Upper lobe of left lung (tissue), 6 donors: ENCODE results near the gene SRCIN1. TPM values are rescaled to one million over a fixed set of nuclear protein-coding genes. Genes with fewer than 3 reads are reported as not detected.

Experiments
- ATAC-seq, 2 donors: fragments of 200-7000 bp; cut with Tn5 transposase; one replicate each; pipeline ENCODE4 v1.9.1; 2022; ENCODE audit warnings: mild to moderate bottlenecking in 2 of 2, moderate library complexity in 2 of 2; ENCODE audit not compliant: low FRiP score in 2 of 2
- DNase-seq, 2 donors: peaks; one replicate each; pipeline ENCODE4 v3.0.0-alpha.2; 2019 to 2020
- H3K27ac ChIP-seq, 4 donors: fragments of 200-600 bp; sonication (generic); one replicate each; pipeline ENCODE4 v1.5.1; 2016 to 2019
- H3K27me3 ChIP-seq, 4 donors: fragments of 200-600 bp; sonication (generic); one replicate each; pipeline ENCODE4 v1.5.1; 2017 to 2019
- H3K36me3 ChIP-seq, 4 donors: fragments of 200-600 bp; sonication (generic); one replicate each; pipeline ENCODE4 v1.5.1; 2016 to 2019
- H3K4me1 ChIP-seq, 4 donors: fragments of 200-600 bp; sonication (generic); one replicate each; pipeline ENCODE4 v1.5.1; 2018 to 2019
- H3K4me3 ChIP-seq, 4 donors: fragments of 200-600 bp; sonication (generic); one replicate each; pipeline ENCODE4 v1.5.1; 2017 to 2019; ENCODE audit warnings: mild to moderate bottlenecking in 2 of 4, moderate library complexity in 1 of 4
- H3K9me3 ChIP-seq, 4 donors: fragments of 200-600 bp; sonication (generic); one replicate each; pipeline ENCODE4 v1.5.1; 2018 to 2019
- CTCF ChIP-seq, 6 experiments: fragments of 450-650 bp in 4 of 6; fragments of 200-600 bp in 2 of 6; sonication (generic) in 2 of 6; IDR thresholded peaks; one replicate each; pipeline ENCODE4 v1.5.1; 2016 to 2019; ENCODE audit warnings: antibody characterized with exemption in 6 of 6
- EP300 ChIP-seq, 4 donors: sonication (generic); formaldehyde crosslinking; IDR thresholded peaks; one replicate each; pipeline ENCODE4 v1.5.1; 2017; ENCODE audit warnings: antibody characterized with exemption in 4 of 4, control low read depth in 2 of 4
- POLR2A ChIP-seq, 4 donors: fragments of 450-650 bp; IDR thresholded peaks; one replicate each; pipeline ENCODE4 v1.5.1; 2016 to 2017; ENCODE audit warnings: antibody characterized with exemption in 4 of 4, mild to moderate bottlenecking in 2 of 4
- POLR2AphosphoS5 ChIP-seq, 2 donors: sonication (generic); formaldehyde crosslinking; IDR thresholded peaks; one replicate each; pipeline ENCODE4 v1.5.1; 2017; ENCODE audit warnings: antibody characterized with exemption in 2 of 2
- WGBS, 2 donors: methylation state at CpG; one replicate each; pipeline ENCODE4 v1.1.5; 2017 to 2018; 5-methylcytosine and 5-hydroxymethylcytosine counted together
- total RNA-seq, 6 donors: library from RNA; depleted of rRNA in 4 of 6; stranded (reverse); fragments of >200 nt in 4 of 6; gene quantifications; one replicate each; pipeline versions ENCODE4 v1.1.0 to v1.2.1, GENCODE V29; 2016 to 2021
- donor health status: DM: no; HTN: no; CAD: no; lungs with moderate emphysema.
- donor health status: DM: no; HTN: yes; CAD: no; lungs with severe emphysema.

SRCIN1 gene
- total RNA-seq, 6 donors from 2014 or later, result 1.6 to 16.6 (median 5.6) TPM

- no peak for DNase-seq
- Histone ChIP-seq H3K4me3 (no peak overlapping the region), H3K4me1 (no peaks in the 10 kb centered on the region), H3K27me3 (no peaks in the 10 kb centered on the region), H3K27ac (no peak overlapping the region), H3K36me3 (no peaks in the 10 kb centered on the region), H3K9me3 (no peaks in the 10 kb centered on the region)
- ATAC-seq, result no peak
- 88 to 92% methylated on average over 9 to 11 of the region's 12 CpGs for WGBS, 2 donors
- TF ChIP-seq EP300 (IDR thresholded peaks at IDR 0.05), result no peak
- TF ChIP-seq POLR2A (IDR thresholded peaks at IDR 0.05), result no peak
- TF ChIP-seq CTCF (IDR thresholded peaks at IDR 0.05), result no peak
- no peak for TF ChIP-seq POLR2AphosphoS5 (IDR thresholded peaks at IDR 0.05)
Observed at GRCh38 chr17:38545531-38546225, 60.1 kb downstream of the SRCIN1 start.

GRCh38 chr17:38544839-38545209 is 60.9 kb downstream of the SRCIN1 start:
- Histone ChIP-seq H3K27ac (no peak overlapping the region), H3K4me3 (no peak overlapping the region), H3K4me1 (no peaks in the 10 kb centered on the region), H3K27me3 (no peaks in the 10 kb centered on the region), H3K36me3 (no peaks in the 10 kb centered on the region), H3K9me3 (no peaks in the 10 kb centered on the region)
- TF ChIP-seq EP300 (IDR thresholded peaks at IDR 0.05) (no peak), POLR2A (IDR thresholded peaks at IDR 0.05) (no peak), CTCF (IDR thresholded peaks at IDR 0.05) (no peak), POLR2AphosphoS5 (IDR thresholded peaks at IDR 0.05) (no peak)
- no peak for ATAC-seq
- DNase-seq, result no peak
- 90 to 100% methylated on average over 1 to 7 of the region's 7 CpGs for WGBS, 2 donors

- TF ChIP-seq EP300 (IDR thresholded peaks at IDR 0.05) (no peak), POLR2AphosphoS5 (IDR thresholded peaks at IDR 0.05) (no peak), CTCF (IDR thresholded peaks at IDR 0.05) (no peak)
- Histone ChIP-seq H3K4me3 (no peak overlapping the region), H3K27ac (no peak overlapping the region), H3K36me3 (no peaks in the 10 kb centered on the region), H3K4me1 (no peaks in the 10 kb centered on the region), H3K9me3 (no peaks in the 10 kb centered on the region), H3K27me3 (no peaks in the 10 kb centered on the region)
- ATAC-seq, result no peak
- DNase-seq, result no peak
- 77 to 79% methylated on average over 7 to 10 of the region's 10 CpGs for WGBS, 2 donors
Observed at GRCh38 chr17:38544175-38544838, 61.4 kb downstream of the SRCIN1 start.

GRCh38 chr17:38543403-38544174 is 62.2 kb downstream of the SRCIN1 start:
- H3K9me3 ChIP-seq, result no peaks in the 10 kb centered on the region
- 79 to 81% methylated on average over 8 to 19 of the region's 20 CpGs for WGBS, 2 donors

More at GRCh38 chr17:38543403-38544174, 62.2 kb downstream of the SRCIN1 start:
- no peak for DNase-seq
- H3K27ac ChIP-seq, result no peak overlapping the region
- no peak overlapping the region for H3K4me3 ChIP-seq
- no peaks in the 10 kb centered on the region for H3K27me3 ChIP-seq
- no peak for ATAC-seq
- no peaks in the 10 kb centered on the region for H3K36me3 ChIP-seq
- TF ChIP-seq CTCF (IDR thresholded peaks at IDR 0.05) (no peak), POLR2A (IDR thresholded peaks at IDR 0.05) (no peak)
- H3K4me1 ChIP-seq, result no peaks in the 10 kb centered on the region
